Measurements from ENCODE around the gene CTAG1A.
"Not testable (repeated sequence)": the region's sequence is repeated elsewhere in the genome, so short reads cannot be mapped to it uniquely, and the experiment has no call there.

Gene CTAG1A

DNA sequence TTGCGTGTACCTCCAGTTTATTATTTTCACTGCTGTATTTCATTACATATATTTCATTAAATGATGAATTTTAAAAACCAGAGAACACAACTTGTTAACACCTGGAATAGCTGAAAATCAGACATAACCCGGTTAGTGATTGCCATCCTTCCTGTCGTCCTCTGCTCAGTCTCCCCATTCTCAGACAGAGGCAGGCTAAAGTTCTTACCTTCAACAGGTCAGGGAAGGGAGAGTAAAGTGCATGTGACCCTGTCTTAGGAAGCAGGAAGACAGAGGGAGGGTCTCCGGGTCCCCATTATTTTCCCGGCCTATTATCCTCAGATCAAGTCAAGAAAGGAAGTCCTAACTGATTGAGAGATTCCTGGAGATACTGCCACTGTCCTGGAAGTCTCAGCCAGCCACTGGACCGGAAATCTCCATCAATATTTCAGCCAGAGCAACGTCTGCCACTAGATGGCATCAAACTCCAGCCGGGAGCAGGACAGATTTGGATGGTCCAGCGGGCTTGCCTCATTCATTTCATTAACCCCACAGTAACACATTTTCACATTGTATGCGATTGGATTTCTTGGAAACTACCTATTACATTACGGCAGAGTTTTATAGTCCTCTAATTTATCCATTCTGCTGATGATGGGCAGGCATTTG, 36.0 kb downstream of the CTAG1A start:
- DNase-seq: not testable (repeated sequence)

DNA sequence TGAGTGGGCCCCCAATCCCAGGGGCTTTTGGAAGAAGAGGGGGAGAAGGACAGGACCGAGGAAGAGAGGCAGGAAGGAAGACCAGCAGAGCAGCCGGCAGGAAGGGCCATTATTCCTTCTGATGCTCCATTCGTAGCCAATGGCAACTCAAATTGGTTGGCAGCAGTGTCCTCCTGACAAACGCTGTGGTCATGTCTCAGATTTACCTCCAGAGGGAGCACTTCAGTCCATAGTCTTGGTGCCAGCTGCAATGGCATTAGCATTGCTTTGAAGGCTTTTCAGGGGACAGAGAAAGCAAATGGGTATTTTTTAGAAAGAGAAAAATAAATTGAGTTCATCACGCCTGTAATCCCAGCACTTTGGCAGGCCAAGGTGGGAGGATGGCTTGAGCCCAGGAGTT, 44.0 kb downstream of the CTAG1A start:
- DNase-seq: not testable (repeated sequence)

DNA sequence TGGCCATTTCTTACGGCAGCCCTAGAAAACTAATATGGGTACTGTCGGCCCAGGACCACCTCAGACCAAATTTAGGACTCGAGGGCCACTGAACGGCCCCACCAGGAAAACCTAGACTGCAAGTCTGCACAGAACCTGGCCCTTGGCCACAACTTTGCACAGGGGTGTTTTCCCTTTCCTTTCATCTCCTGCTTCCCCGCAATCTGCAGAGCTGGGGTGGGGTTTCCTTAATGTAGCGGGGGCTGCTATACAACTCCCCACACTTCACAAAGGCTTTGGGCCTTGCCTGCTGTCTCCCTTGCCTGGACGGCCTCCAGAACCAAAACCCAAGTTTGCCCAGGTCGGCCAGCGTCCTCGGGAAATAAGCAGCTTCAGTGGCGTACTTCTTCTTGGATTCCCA, 46.0 kb downstream of the CTAG1A start:
- not testable (repeated sequence) for DNase-seq

DNA sequence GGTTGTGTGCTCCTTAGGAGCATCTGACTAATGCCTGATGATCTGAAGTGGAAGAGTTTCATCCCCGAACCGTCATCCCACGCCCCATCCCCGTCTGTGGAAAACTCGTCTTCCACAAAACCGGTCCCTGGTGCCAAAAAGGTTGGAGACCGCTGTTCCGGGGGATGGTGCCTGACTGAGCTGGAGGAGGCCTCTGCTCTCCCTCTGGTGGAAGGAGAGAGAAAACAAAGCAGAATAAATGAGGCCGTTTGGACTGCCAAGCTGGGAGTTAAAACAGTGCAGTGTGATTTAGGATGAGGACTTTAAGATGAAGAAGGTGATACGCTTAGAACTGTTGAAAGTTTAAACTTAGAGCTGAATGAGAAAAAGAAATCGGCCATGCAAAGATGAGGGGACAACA, 48.7 kb downstream of the CTAG1A start:
- not testable (repeated sequence) for DNase-seq
